Activated naive CD8-positive, alpha-beta T cell (primary cell): Measurements from ENCODE around the gene RALGAPA2.
A peak's percentile ranks its signal among the peaks of the same experiment; 100 is the strongest.

ENCODE experiments used
- H3K27ac Mint-ChIP-seq: one replicate; pipeline ENCODE4 v1.8.0; 2021; ENCODE audit warnings: mixed read lengths
- H3K27me3 Mint-ChIP-seq: one replicate; pipeline ENCODE4 v1.8.0; 2021; ENCODE audit warnings: mixed read lengths
- H3K36me3 Mint-ChIP-seq: one replicate; pipeline ENCODE4 v1.8.0; 2021; ENCODE audit warnings: mixed read lengths
- H3K4me1 Mint-ChIP-seq: one replicate; pipeline ENCODE4 v1.8.0; 2021; ENCODE audit warnings: low read depth, mixed read lengths
- H3K4me3 Mint-ChIP-seq: one replicate; pipeline ENCODE4 v1.8.0; 2021; ENCODE audit warnings: mild to moderate bottlenecking, mixed read lengths
- H3K9me3 Mint-ChIP-seq: one replicate; pipeline ENCODE4 v1.8.0; 2021; ENCODE audit warnings: low read depth, mixed read lengths

Gene RALGAPA2

GRCh38 chr20:20466341-20466879 lies 246.0 kb downstream of the RALGAPA2 start:
- Mint-ChIP-seq H3K9me3 (no peaks in the 10 kb centered on the region), H3K27ac (peak overlapping the region; percentile 28), H3K4me1 (peaks cover 6% of the 10 kb centered on the region), H3K4me3 (no peak overlapping the region), H3K27me3 (no peaks in the 10 kb centered on the region), H3K36me3 (peaks cover 23% of the 10 kb centered on the region)

DNA sequence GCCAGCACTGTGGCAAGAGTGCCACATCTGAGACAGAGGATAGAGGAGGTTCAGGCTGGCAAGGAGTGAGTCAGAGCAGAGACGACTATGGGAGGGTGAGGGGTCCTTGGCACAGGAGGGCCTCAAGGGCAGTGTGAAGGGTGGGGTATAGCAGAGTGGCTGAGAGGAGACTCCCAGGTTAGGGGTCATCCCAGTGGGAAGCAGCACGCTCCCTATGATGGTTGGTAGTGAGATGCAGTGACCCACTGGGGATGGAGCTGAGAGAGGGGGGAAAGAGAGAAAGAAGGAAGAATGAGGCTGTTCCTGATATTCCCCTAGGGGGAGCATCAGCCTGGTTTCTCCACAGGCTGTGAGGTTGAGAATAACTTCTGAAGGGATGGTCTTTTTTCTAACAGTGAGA lies 247.2 kb downstream of the RALGAPA2 start:
- peaks cover 6% of the 10 kb centered on the region for H3K4me1 Mint-ChIP-seq
- no peak overlapping the region for H3K27ac Mint-ChIP-seq
- H3K36me3 Mint-ChIP-seq = peaks cover 27% of the 10 kb centered on the region
- H3K4me3 Mint-ChIP-seq = no peak overlapping the region
- H3K27me3 Mint-ChIP-seq = no peaks in the 10 kb centered on the region
- no peaks in the 10 kb centered on the region for H3K9me3 Mint-ChIP-seq

DNA sequence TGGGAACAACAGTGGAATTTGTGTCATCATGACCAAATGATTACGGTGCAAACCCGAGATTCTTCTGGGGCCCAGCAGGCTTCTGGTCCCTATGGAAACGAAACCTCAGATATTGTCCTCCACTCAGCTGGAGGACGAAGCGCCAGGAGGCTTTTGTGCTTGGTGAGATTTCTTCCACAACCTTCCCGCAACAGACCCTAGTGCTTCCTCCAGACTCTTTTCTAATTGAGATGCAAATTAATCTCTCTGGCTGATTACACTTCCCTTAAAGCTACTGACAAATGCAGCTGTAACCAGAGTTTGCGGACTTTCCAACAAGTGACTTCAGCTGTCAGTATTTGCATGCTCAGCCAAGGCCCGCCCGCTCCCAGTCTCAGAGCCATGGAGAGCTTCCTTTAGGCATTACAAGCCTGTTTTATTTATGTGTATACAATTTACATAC lies 248.5 kb downstream of the RALGAPA2 start:
- H3K4me3 Mint-ChIP-seq = no peak overlapping the region
- no peaks in the 10 kb centered on the region for H3K9me3 Mint-ChIP-seq
- peaks cover 6% of the 10 kb centered on the region for H3K4me1 Mint-ChIP-seq
- H3K36me3 Mint-ChIP-seq = peaks cover 23% of the 10 kb centered on the region
- H3K27me3 Mint-ChIP-seq = no peaks in the 10 kb centered on the region
- H3K27ac Mint-ChIP-seq = no peak overlapping the region

DNA sequence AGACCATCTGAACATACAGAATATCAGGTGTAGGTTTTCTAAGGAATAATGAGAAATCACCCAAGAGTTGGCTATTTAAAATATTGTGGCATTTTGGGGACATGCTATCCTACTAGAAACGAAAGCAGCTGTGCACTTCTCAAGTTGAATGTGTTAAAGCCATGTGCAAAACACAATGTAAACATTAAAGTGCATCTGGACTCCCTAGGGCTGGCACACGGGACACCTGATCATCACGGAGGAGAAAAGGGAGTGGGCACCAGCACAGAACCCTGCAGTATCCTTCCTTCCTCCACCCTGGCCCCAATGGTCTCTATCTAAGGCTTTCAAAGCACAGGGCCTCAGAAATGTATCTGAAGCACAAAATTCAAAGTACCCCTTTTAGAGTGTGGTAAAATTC lies 250.3 kb downstream of the RALGAPA2 start:
- no peak overlapping the region for H3K4me3 Mint-ChIP-seq
- H3K36me3 Mint-ChIP-seq = peaks cover 17% of the 10 kb centered on the region
- no peak overlapping the region for H3K27ac Mint-ChIP-seq
- no peaks in the 10 kb centered on the region for H3K9me3 Mint-ChIP-seq
- H3K27me3 Mint-ChIP-seq = no peaks in the 10 kb centered on the region
- H3K4me1 Mint-ChIP-seq = peaks cover 6% of the 10 kb centered on the region

- peaks cover 13% of the 10 kb centered on the region for H3K36me3 Mint-ChIP-seq
- no peak overlapping the region for H3K4me3 Mint-ChIP-seq
- no peak overlapping the region for H3K27ac Mint-ChIP-seq
- no peaks in the 10 kb centered on the region for H3K9me3 Mint-ChIP-seq
- H3K27me3 Mint-ChIP-seq = no peaks in the 10 kb centered on the region
- peaks cover 2% of the 10 kb centered on the region for H3K4me1 Mint-ChIP-seq
Measured at GRCh38 chr20:20461551-20461950, 250.9 kb downstream of the RALGAPA2 start.

GRCh38 chr20:20459726-20460125 lies 252.7 kb downstream of the RALGAPA2 start:
- Mint-ChIP-seq H3K4me3 (no peak overlapping the region), H3K27ac (no peak overlapping the region), H3K36me3 (peaks cover 13% of the 10 kb centered on the region), H3K27me3 (no peaks in the 10 kb centered on the region), H3K9me3 (no peaks in the 10 kb centered on the region), H3K4me1 (no peaks in the 10 kb centered on the region)

- Mint-ChIP-seq H3K27ac (no peak overlapping the region), H3K4me3 (no peak overlapping the region), H3K9me3 (no peaks in the 10 kb centered on the region), H3K27me3 (no peaks in the 10 kb centered on the region), H3K4me1 (peaks cover 16% of the 10 kb centered on the region), H3K36me3 (peaks cover 26% of the 10 kb centered on the region)
Measured at GRCh38 chr20:20457392-20458126, 254.9 kb downstream of the RALGAPA2 start.

DNA sequence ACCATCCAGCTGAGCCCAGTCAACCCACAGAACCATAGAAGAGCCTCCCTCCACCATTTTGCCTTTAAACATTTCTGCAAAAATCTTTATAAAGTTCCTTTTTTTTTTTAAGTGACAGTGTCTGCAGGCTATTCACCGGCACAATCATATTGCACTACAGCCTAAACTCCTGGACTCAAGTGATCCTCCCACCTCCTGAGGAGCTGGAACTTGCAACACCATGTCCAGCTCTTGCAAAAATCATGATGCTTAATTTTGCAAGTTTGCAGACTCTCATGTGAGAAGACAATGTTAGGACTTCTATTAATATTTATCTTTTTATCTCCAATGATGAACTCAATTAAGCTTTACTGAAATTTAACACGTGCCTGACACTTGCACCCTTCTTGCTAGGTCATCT lies 255.7 kb downstream of the RALGAPA2 start:
- no peaks in the 10 kb centered on the region for H3K9me3 Mint-ChIP-seq
- H3K4me1 Mint-ChIP-seq = peaks cover 23% of the 10 kb centered on the region
- peaks cover 28% of the 10 kb centered on the region for H3K36me3 Mint-ChIP-seq
- H3K4me3 Mint-ChIP-seq = no peak overlapping the region
- no peak overlapping the region for H3K27ac Mint-ChIP-seq
- no peaks in the 10 kb centered on the region for H3K27me3 Mint-ChIP-seq

DNA sequence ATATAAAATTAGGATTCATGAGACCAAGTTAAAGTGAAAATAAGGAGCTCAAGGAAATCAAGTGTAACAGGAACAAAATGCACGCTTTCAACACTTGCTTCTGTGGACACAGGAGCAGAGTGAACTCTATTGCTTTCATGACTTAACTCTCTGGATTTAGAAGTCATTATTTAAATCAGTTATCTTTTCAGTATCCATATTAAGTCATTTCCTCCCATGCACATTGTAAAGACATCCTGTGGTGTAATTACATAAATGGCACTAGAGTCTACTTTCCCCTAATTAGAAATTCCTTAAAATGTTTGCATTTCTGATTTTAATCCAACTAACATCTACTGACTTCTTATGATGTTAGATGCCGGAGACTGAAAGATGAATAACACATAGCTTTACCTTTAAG lies 256.5 kb downstream of the RALGAPA2 start:
- H3K27me3 Mint-ChIP-seq = no peaks in the 10 kb centered on the region
- H3K4me1 Mint-ChIP-seq = peaks cover 24% of the 10 kb centered on the region
- no peaks in the 10 kb centered on the region for H3K9me3 Mint-ChIP-seq
- no peak overlapping the region for H3K4me3 Mint-ChIP-seq
- no peak overlapping the region for H3K27ac Mint-ChIP-seq
- peaks cover 28% of the 10 kb centered on the region for H3K36me3 Mint-ChIP-seq

GRCh38 chr20:20454850-20455627 lies 257.4 kb downstream of the RALGAPA2 start:
- Mint-ChIP-seq H3K27me3 (no peaks in the 10 kb centered on the region), H3K4me3 (no peak overlapping the region), H3K4me1 (peaks cover 26% of the 10 kb centered on the region), H3K27ac (no peak overlapping the region), H3K9me3 (no peaks in the 10 kb centered on the region), H3K36me3 (peaks cover 24% of the 10 kb centered on the region)

- Mint-ChIP-seq H3K27me3 (no peaks in the 10 kb centered on the region), H3K4me1 (peaks cover 26% of the 10 kb centered on the region), H3K27ac (no peak overlapping the region), H3K9me3 (no peaks in the 10 kb centered on the region), H3K4me3 (no peak overlapping the region), H3K36me3 (peaks cover 24% of the 10 kb centered on the region)
Measured at GRCh38 chr20:20454367-20454766, 258.1 kb downstream of the RALGAPA2 start.

GRCh38 chr20:20452254-20452676 lies 260.2 kb downstream of the RALGAPA2 start:
- peaks cover 26% of the 10 kb centered on the region for H3K4me1 Mint-ChIP-seq
- no peaks in the 10 kb centered on the region for H3K27me3 Mint-ChIP-seq
- H3K4me3 Mint-ChIP-seq = peak overlapping the region; percentile 79
- peaks cover 24% of the 10 kb centered on the region for H3K36me3 Mint-ChIP-seq
- H3K27ac Mint-ChIP-seq = peak overlapping the region; percentile 87
- H3K9me3 Mint-ChIP-seq = no peaks in the 10 kb centered on the region

GRCh38 chr20:20450521-20450920 lies 261.9 kb downstream of the RALGAPA2 start:
- Mint-ChIP-seq H3K4me3 (no peak overlapping the region), H3K9me3 (no peaks in the 10 kb centered on the region), H3K27me3 (no peaks in the 10 kb centered on the region), H3K36me3 (peaks cover 20% of the 10 kb centered on the region), H3K4me1 (peaks cover 26% of the 10 kb centered on the region), H3K27ac (no peak overlapping the region)

GRCh38 chr20:20448881-20449280 lies 263.6 kb downstream of the RALGAPA2 start:
- Mint-ChIP-seq H3K36me3 (peaks cover 14% of the 10 kb centered on the region), H3K9me3 (no peaks in the 10 kb centered on the region), H3K27me3 (no peaks in the 10 kb centered on the region), H3K4me3 (no peak overlapping the region), H3K27ac (no peak overlapping the region), H3K4me1 (peaks cover 23% of the 10 kb centered on the region)

DNA sequence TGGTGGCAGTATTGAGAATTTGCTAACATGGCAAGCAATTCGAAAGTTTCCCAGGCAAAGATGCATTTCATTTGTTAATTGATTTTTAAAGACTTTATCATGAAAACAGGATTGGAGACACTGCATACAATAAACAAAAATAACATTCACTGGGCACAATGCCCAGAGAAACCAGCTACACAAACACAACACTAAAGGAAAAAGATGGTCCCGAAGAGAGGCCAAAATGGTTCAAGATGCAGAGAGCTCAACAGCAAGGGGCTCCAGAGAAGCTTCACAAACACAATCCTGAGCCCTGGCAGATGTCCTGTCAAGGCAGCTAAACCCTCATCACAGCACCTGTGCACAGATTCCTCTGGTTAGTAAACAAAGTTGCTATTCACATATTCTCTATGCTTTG lies 265.2 kb downstream of the RALGAPA2 start:
- H3K36me3 Mint-ChIP-seq = peaks cover 7% of the 10 kb centered on the region
- peaks cover 6% of the 10 kb centered on the region for H3K4me1 Mint-ChIP-seq
- no peaks in the 10 kb centered on the region for H3K9me3 Mint-ChIP-seq
- no peak overlapping the region for H3K27ac Mint-ChIP-seq
- no peak overlapping the region for H3K4me3 Mint-ChIP-seq
- no peaks in the 10 kb centered on the region for H3K27me3 Mint-ChIP-seq
